C4-2B (cell line): ENCODE measurements around the gene RGL4.

Experiments
- ZFX ChIP-seq: fragments of 450-650 bp; IDR thresholded peaks from 2 replicates; pipeline ENCODE4 v1.6.1; 2017
- TF ChIP-seq, protein P1 (sequence below): fragments of 450-650 bp; conservative IDR thresholded peaks from 2 replicates; pipeline ENCODE4 v1.5.1; 2017; ENCODE audit warnings: mild to moderate bottlenecking

DNA sequence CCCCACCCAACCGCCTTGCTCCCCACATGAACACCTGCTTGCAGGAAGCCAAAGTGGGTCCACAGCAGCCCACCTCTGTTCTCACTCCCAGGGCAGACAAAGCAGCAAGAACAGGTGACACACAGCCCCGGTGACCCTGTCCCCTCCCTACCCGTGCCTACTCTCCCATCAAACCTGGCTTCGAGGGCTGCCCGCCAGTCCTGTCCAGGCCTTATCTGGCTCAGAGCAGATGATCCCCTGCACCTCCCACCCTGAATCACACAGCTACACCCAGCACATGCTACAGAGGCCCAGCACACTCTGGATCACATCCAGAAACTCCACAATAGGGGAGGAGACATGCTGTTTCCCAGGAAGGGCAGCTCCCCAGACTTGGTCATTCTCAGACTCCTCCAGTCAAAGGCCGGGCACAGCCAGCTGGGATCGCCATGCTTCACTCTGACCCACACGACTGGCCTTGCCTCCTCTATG is 6.2 kb upstream of the RGL4 start:
- TF ChIP-seq, protein P1, sequence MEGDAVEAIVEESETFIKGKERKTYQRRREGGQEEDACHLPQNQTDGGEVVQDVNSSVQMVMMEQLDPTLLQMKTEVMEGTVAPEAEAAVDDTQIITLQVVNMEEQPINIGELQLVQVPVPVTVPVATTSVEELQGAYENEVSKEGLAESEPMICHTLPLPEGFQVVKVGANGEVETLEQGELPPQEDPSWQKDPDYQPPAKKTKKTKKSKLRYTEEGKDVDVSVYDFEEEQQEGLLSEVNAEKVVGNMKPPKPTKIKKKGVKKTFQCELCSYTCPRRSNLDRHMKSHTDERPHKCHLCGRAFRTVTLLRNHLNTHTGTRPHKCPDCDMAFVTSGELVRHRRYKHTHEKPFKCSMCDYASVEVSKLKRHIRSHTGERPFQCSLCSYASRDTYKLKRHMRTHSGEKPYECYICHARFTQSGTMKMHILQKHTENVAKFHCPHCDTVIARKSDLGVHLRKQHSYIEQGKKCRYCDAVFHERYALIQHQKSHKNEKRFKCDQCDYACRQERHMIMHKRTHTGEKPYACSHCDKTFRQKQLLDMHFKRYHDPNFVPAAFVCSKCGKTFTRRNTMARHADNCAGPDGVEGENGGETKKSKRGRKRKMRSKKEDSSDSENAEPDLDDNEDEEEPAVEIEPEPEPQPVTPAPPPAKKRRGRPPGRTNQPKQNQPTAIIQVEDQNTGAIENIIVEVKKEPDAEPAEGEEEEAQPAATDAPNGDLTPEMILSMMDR = no peak
- no peak for TF ChIP-seq ZFX
